H1 (cell line): ENCODE measurements around the gene KLHDC4.

Source experiments
- CEBPB ChIP-seq: IDR thresholded peaks from 2 replicates; pipeline ENCODE4 v1.6.1; 2012; ENCODE audit warnings: low read depth, low read length
- CTCF ChIP-seq, 3 experiments: IDR thresholded peaks; 1 replicate in 2 of 3; 2 replicates in 1 of 3; pipeline versions ENCODE4 v1.5.1 to v1.6.1; 2011; ENCODE audit warnings: low read length in 3 of 3, mild to moderate bottlenecking in 3 of 3, inconsistent platforms in 2 of 3, low read depth in 1 of 3, moderate library complexity in 1 of 3; ENCODE audit not compliant: insufficient read depth in 1 of 3; ENCODE audit errors: control extremely low read depth in 1 of 3
- EP300 ChIP-seq, 2 experiments: IDR thresholded peaks; 1 replicate in 1 of 2; 2 replicates in 1 of 2; pipeline ENCODE4 v1.6.1; 2011 to 2012; ENCODE audit warnings: low read depth in 2 of 2, low read length in 2 of 2, mild to moderate bottlenecking in 2 of 2, borderline replicate concordance in 1 of 2, inconsistent platforms in 1 of 2, moderate library complexity in 1 of 2
- HDAC2 ChIP-seq, 2 experiments: fragments of 300-600 bp in 1 of 2; sonication (generic) in 1 of 2; IDR thresholded peaks; 2 replicates each; pipeline ENCODE4 v1.6.1; 2011 to 2012; ENCODE audit warnings: low read depth in 2 of 2, low read length in 2 of 2, mild to moderate bottlenecking in 2 of 2, moderate library complexity in 2 of 2, borderline replicate concordance in 1 of 2, inconsistent platforms in 1 of 2
- POLR2A ChIP-seq, 2 experiments: IDR thresholded peaks; 1 replicate in 1 of 2; 2 replicates in 1 of 2; pipeline ENCODE4 v1.6.1; 2011; ENCODE audit warnings: low read depth in 2 of 2, low read length in 2 of 2, mild to moderate bottlenecking in 2 of 2; ENCODE audit errors: control extremely low read depth in 1 of 2
- RAD21 ChIP-seq, 2 experiments: IDR thresholded peaks in 1 of 2; conservative IDR thresholded peaks in 1 of 2; 2 replicates each; pipeline ENCODE4 v1.6.1; 2011; ENCODE audit warnings: low read depth in 2 of 2, low read length in 2 of 2, improper control_type of control experiment in 1 of 2, inconsistent platforms in 1 of 2, mild to moderate bottlenecking in 1 of 2, moderate library complexity in 1 of 2

GRCh38 chr16:87778476-87778829, 12.7 kb upstream of the KLHDC4 start:
- TF ChIP-seq CTCF (IDR thresholded peaks at IDR 0.05; ENCODE audit: control extremely low read depth in 1 of 3, insufficient read depth in 1 of 3, low read depth in 1 of 3, low read length in 3 of 3) (no peak), HDAC2 (IDR thresholded peaks at IDR 0.05; ENCODE audit: borderline replicate concordance in 1 of 2, low read depth in 2 of 2, low read length in 2 of 2) (no peak), POLR2A (IDR thresholded peaks at IDR 0.05; ENCODE audit: control extremely low read depth in 1 of 2, low read depth in 2 of 2, low read length in 2 of 2) (no peak; a peak in 1 of 3 replicates), CEBPB (no peak), EP300 (IDR thresholded peaks at IDR 0.05; ENCODE audit: borderline replicate concordance in 1 of 2, low read depth in 2 of 2, low read length in 2 of 2) (no peak), RAD21 (IDR thresholded peaks at IDR 0.05 in 1 of 2, conservative IDR thresholded peaks at IDR 0.05 in 1 of 2; ENCODE audit: low read depth in 2 of 2, low read length in 2 of 2) (no peak)
